KMS-11 (cell line): ENCODE results near the gene PRLR.

Experiments used
- H2AFZ ChIP-seq: fragments of 200-600 bp; sonication (generic); 2 replicates; pipeline ENCODE4 v1.6.1; 2016; ENCODE audit warnings: antibody characterized with exemption, mixed run types, low read depth
- H3K27ac ChIP-seq: fragments of 200-600 bp; sonication (generic); 2 replicates; pipeline ENCODE4 v1.6.1; 2016; ENCODE audit warnings: mild to moderate bottlenecking, mixed run types
- H3K27me3 ChIP-seq: fragments of 200-600 bp; sonication (generic); 2 replicates; pipeline ENCODE4 v1.6.1; 2017; ENCODE audit warnings: mild to moderate bottlenecking, low read depth, mixed run types, moderate library complexity; ENCODE audit not compliant: insufficient read depth
- H3K36me3 ChIP-seq: fragments of 200-600 bp; sonication (generic); 2 replicates; pipeline ENCODE4 v1.6.1; 2017; ENCODE audit warnings: mild to moderate bottlenecking, mixed run types; ENCODE audit not compliant: insufficient read depth
- H3K4me1 ChIP-seq: fragments of 200-600 bp; sonication (generic); 2 replicates; pipeline ENCODE4 v1.6.1; 2016; ENCODE audit warnings: mild to moderate bottlenecking, low read depth, mixed run types; ENCODE audit not compliant: poor library complexity, severe bottlenecking
- H3K4me2 ChIP-seq: fragments of 200-600 bp; sonication (generic); 2 replicates; pipeline ENCODE4 v1.7.0; 2016; ENCODE audit warnings: mild to moderate bottlenecking, mixed run types
- H3K4me3 ChIP-seq: fragments of 200-600 bp; sonication (generic); IDR thresholded peaks from 2 replicates; pipeline ENCODE4 v1.6.1; 2017; ENCODE audit warnings: low read depth, low read length, mixed read lengths; ENCODE audit not compliant: insufficient read depth
- H3K79me2 ChIP-seq: fragments of 200-600 bp; sonication (generic); 2 replicates; pipeline ENCODE4 v1.6.1; 2016; ENCODE audit warnings: low read depth, mixed run types; ENCODE audit not compliant: insufficient read depth
- H3K9ac ChIP-seq: fragments of 200-600 bp; sonication (generic); 2 replicates; pipeline ENCODE4 v1.6.1; 2016; ENCODE audit warnings: mild to moderate bottlenecking, mixed run types
- H4K20me1 ChIP-seq: fragments of 200-600 bp; sonication (generic); 2 replicates; pipeline ENCODE4 v1.6.1; 2016; ENCODE audit warnings: mild to moderate bottlenecking, mixed run types; ENCODE audit not compliant: insufficient read depth
- TF ChIP-seq, protein P1 (sequence below): fragments of 200-600 bp; sonication (generic); conservative IDR thresholded peaks from 2 replicates; pipeline ENCODE4 v1.6.1; 2017; ENCODE audit warnings: low read depth, mild to moderate bottlenecking, antibody characterized with exemption, low read length, moderate library complexity, mixed read lengths

PRLR gene

DNA sequence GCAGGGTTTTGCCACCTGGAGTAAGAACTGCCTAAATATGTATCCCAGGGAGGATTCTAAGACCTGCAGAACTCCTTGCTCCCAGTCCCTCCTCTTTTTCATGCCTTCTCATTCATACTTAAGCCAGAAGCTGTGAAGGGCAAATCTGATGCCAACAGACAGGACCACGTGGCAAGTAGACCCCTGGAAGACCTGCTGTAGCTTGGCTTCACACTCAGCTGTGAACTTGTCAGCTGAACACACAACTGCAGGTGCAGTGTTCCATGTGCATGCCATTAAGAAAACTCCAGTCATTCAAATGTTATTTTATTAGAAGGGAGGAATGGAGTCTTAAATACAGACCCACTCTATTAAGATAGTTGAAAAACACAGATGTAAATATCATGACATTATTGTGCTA is 103.3 kb downstream of the PRLR start:
- Histone ChIP-seq H3K79me2 (no peaks in the 10 kb centered on the region), H3K36me3 (no peaks in the 10 kb centered on the region), H3K27me3 (no peaks in the 10 kb centered on the region), H3K9ac (no peak overlapping the region), H3K4me2 (no peak overlapping the region), H3K4me3 (no peak overlapping the region), H3K27ac (no peak overlapping the region), H4K20me1 (no peaks in the 10 kb centered on the region), H3K4me1 (no peaks in the 10 kb centered on the region), H2AFZ (no peak overlapping the region)
- TF ChIP-seq, protein P1, sequence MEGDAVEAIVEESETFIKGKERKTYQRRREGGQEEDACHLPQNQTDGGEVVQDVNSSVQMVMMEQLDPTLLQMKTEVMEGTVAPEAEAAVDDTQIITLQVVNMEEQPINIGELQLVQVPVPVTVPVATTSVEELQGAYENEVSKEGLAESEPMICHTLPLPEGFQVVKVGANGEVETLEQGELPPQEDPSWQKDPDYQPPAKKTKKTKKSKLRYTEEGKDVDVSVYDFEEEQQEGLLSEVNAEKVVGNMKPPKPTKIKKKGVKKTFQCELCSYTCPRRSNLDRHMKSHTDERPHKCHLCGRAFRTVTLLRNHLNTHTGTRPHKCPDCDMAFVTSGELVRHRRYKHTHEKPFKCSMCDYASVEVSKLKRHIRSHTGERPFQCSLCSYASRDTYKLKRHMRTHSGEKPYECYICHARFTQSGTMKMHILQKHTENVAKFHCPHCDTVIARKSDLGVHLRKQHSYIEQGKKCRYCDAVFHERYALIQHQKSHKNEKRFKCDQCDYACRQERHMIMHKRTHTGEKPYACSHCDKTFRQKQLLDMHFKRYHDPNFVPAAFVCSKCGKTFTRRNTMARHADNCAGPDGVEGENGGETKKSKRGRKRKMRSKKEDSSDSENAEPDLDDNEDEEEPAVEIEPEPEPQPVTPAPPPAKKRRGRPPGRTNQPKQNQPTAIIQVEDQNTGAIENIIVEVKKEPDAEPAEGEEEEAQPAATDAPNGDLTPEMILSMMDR = no peak

DNA sequence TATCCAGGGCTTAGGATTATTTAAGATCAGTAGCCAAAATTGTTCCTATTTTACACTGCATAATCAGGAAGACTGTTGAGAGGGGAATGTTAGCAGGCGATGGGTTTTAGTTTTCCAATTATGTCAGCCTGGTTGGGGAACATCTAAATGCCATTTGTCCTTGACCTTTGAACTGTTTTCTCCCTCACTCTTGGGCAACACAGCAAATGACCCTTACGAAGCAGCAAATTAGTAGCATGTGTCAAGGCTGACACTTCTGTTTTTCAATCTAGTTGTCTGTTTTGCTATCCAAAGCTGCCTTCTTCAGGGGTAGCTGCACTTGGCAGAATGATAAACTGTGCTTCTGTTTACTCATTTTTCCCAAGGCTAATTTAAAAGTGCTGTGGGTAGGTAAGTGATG is 104.5 kb downstream of the PRLR start:
- H4K20me1 ChIP-seq = no peaks in the 10 kb centered on the region
- H3K79me2 ChIP-seq = no peaks in the 10 kb centered on the region
- no peak overlapping the region for H3K27ac ChIP-seq
- no peaks in the 10 kb centered on the region for H3K4me1 ChIP-seq
- H3K4me3 ChIP-seq = no peak overlapping the region
- TF ChIP-seq, protein P1 = no peak
- H2AFZ ChIP-seq = no peak overlapping the region
- no peak overlapping the region for H3K9ac ChIP-seq
- H3K4me2 ChIP-seq = no peak overlapping the region
- no peaks in the 10 kb centered on the region for H3K27me3 ChIP-seq
- H3K36me3 ChIP-seq = no peaks in the 10 kb centered on the region

DNA sequence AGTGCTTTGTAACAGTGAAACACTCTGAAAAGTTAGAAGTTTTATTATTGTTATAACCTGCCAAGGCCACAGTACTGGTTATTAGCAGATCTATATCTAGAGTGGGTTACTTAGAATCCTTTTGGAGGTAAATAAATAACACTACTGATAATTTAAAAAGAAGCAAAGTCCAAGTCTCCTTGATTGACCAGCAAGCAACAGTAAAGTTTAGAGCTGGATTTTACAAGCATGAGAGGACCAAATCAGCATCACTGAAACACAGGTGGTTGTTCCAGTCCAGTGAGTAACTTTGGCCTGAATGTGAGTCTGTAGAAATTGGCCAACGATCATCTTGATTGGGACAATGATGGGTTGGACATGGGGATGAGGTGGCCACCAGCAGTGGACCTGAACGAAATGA is 105.4 kb downstream of the PRLR start:
- H3K27ac ChIP-seq = no peak overlapping the region
- TF ChIP-seq, protein P1 = no peak
- H3K27me3 ChIP-seq = no peaks in the 10 kb centered on the region
- H3K4me1 ChIP-seq = no peaks in the 10 kb centered on the region
- H4K20me1 ChIP-seq = no peaks in the 10 kb centered on the region
- H2AFZ ChIP-seq = no peak overlapping the region
- no peak overlapping the region for H3K4me3 ChIP-seq
- H3K36me3 ChIP-seq = no peaks in the 10 kb centered on the region
- H3K9ac ChIP-seq = no peak overlapping the region
- H3K4me2 ChIP-seq = no peak overlapping the region
- H3K79me2 ChIP-seq = no peaks in the 10 kb centered on the region

DNA sequence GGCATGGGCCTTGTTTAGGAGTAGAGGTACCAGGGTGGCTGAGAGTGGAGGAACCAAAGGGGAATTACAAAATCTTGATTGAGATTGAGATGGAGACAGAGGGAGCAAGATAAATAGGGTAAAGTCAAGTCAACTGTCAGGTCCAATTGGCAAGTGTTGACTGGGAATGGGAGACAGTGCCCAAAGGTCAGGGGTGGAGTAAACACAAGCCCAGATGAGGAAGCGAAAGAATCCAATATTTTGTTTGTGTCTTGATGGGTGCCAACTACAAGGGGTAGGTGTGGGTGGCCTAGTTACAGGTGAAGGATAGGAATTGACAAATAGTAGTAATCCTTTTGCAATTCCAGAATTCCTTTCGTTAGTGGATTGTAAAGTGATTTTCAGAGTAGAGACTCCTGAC is 107.5 kb downstream of the PRLR start:
- Histone ChIP-seq H3K4me1 (no peaks in the 10 kb centered on the region), H3K9ac (no peak overlapping the region), H4K20me1 (no peaks in the 10 kb centered on the region), H3K79me2 (no peaks in the 10 kb centered on the region), H3K27me3 (no peaks in the 10 kb centered on the region), H3K27ac (no peak overlapping the region), H3K4me3 (no peak overlapping the region), H3K4me2 (no peak overlapping the region), H3K36me3 (no peaks in the 10 kb centered on the region), H2AFZ (no peak overlapping the region)
- TF ChIP-seq, protein P1 = no peak

DNA sequence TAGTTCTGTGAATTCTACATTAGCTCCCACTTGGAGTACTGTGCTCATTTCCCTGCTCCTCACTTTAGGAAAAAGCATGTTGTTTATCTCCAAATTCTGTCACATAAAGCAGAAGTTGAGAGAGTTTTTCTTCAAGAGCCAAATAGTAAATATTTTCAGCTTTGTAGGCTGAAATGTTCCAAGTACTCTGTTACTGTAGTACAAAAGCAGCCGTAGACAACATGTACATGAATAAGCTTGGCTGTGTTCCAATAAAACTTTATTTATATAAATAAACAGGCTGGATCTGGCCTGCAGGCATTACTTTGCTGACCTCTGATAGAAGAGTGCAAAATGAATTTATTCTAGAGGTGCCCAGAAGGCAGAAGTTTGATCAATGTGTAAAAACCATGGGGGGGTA is 109.6 kb downstream of the PRLR start:
- Histone ChIP-seq H2AFZ (no peak overlapping the region), H3K9ac (no peak overlapping the region), H3K27me3 (no peaks in the 10 kb centered on the region), H3K36me3 (no peaks in the 10 kb centered on the region), H3K4me2 (no peak overlapping the region), H3K27ac (no peak overlapping the region), H4K20me1 (no peaks in the 10 kb centered on the region), H3K4me3 (no peak overlapping the region), H3K4me1 (no peaks in the 10 kb centered on the region), H3K79me2 (no peaks in the 10 kb centered on the region)
- TF ChIP-seq, protein P1 = no peak
